Measurements from ENCODE around the gene HLA-E. TPM values are rescaled to one million over a fixed set of nuclear protein-coding genes. Genes with fewer than 3 reads are reported as not detected.
"Not testable (repeated sequence)": the region's sequence is repeated elsewhere in the genome, so short reads cannot be mapped to it uniquely, and the experiment has no call there.

Gene HLA-E
- total and polyA plus RNA-seq, 8 donors = 184 to 636 (median 198) TPM

DNA sequence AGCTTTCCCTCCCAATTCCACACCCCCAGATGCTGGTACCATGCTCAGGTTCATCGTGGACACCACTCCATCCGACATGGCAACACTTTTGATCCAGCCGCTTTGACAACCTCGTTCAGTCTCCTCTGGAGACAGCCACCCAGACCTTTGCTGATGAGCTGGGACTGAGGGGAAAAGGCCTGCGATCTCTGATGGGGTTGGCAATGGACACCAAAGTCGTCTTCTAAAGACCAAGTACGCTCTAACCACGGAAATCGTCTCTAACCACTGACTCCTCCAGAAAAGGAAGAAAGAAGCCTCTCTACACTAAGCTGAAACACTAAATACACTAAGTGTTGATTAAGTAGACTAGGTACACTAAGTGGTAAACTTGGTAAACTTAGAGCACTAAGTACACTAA, 26.1 kb upstream of the HLA-E start:
- Histone ChIP-seq H3K36me3 (no peaks in the 10 kb centered on the region), H3K9me3 (no peaks in the 10 kb centered on the region), H3K4me1 (peaks cover 20 to 29% of the 10 kb centered on the region in 2 donors), H3K27me3 (peaks cover 89 to 100% of the 10 kb centered on the region in 2 donors), H3K4me3 (no peak overlapping the region), H3K27ac (no peak overlapping the region)
- TF ChIP-seq, protein P1, sequence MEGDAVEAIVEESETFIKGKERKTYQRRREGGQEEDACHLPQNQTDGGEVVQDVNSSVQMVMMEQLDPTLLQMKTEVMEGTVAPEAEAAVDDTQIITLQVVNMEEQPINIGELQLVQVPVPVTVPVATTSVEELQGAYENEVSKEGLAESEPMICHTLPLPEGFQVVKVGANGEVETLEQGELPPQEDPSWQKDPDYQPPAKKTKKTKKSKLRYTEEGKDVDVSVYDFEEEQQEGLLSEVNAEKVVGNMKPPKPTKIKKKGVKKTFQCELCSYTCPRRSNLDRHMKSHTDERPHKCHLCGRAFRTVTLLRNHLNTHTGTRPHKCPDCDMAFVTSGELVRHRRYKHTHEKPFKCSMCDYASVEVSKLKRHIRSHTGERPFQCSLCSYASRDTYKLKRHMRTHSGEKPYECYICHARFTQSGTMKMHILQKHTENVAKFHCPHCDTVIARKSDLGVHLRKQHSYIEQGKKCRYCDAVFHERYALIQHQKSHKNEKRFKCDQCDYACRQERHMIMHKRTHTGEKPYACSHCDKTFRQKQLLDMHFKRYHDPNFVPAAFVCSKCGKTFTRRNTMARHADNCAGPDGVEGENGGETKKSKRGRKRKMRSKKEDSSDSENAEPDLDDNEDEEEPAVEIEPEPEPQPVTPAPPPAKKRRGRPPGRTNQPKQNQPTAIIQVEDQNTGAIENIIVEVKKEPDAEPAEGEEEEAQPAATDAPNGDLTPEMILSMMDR (IDR thresholded peaks at IDR 0.05) = no peak
- intact Hi-C loops (cut with DNase I) = no loop called here
- no peak for ATAC-seq
- no peak for DNase-seq

DNA sequence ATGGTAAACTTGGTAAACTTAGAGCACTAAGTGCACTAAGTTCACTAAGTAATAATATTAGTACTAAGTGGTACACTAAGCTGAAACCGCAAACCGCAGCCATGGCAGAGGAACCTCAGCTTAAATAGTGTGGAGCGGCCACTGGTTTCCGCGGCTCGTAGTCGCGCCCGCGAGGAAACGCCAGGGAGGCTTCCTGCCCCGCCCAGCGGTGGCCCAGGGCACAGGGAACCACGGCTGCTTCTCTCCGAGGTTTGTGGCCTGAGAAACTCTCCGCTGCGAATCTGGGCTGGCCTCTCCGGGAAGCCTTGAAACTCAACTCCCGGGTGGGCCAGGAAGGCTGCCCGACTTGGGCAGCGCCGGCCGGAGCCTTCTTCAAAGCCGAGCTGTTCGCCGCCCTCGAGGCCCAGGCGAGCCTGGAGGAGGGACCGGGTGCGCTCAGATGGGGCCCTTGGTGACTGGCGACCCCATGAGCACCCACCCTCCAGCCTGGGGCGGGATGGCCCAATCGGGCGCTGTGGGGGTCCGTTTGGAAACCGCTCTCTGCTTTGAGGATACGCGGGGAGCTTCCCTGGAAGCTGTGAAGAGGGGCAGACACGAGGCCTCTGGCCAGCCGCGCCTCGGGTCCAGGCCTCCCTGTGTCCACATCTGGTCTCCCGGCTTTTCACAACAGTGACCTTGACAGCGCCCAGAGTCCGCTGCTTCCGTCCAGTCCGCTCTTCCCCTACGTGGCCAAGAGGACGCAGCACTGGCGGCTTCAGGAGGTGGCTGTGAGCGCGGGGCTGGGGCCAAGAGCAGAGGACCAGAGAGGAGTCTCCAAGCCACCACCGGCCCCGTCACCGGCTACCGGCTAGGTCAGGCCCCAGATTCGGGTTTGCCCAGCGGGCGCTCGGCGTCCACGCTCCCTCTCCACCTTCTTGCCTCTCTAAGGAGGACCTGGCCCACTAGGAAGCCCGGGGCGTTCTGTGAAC, 25.4 kb upstream of the HLA-E start:
- H3K9me3 ChIP-seq = no peaks in the 10 kb centered on the region
- peaks cover 86 to 100% of the 10 kb centered on the region in 2 donors for H3K27me3 ChIP-seq
- H3K4me3 ChIP-seq = no peak overlapping the region
- no peaks in the 10 kb centered on the region for H3K36me3 ChIP-seq
- DNase-seq = peak in 3 of 4 donors; percentile 18 to 93 (median 77)
- H3K27ac ChIP-seq = no peak overlapping the region
- TF ChIP-seq, protein P1 (IDR thresholded peaks at IDR 0.05) = no peak
- peak; percentile 67 for ATAC-seq
- H3K4me1 ChIP-seq = peaks cover 20 to 29% of the 10 kb centered on the region in 2 donors
- intact Hi-C loops (cut with DNase I) = no loop called here

DNA sequence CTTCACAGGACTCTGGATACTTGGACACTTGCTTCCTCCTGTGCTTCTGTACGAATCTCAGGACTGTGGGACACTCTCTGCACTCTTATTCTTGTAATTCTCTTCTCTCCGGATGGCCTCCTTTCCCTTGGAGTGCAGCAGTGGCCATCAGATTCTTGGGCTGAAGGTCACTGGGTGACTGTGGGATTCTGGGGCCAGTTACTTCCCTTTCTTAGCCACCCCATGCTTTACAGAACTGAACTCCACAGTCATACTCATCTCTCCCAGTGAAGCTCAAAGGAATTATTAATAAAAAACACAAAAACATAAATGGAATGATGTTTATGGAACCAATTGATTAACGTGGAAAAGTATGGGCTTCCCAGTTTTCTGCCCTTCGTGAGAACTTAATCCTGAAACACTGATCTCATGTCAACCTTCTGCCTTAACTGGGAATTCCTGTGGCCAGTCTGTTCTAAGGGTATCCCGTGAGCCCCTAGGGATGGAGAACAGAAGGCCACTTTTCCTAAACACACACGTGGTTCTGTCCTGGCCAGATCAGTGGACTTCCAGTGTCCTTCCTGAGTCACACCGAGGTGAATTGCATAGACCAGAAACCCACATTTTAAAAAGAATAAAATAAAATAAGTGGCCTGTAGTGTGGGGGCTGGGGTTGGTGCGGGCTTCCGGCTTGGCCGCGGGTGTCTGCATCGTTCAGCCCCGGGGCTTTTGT, 23.6 kb upstream of the HLA-E start:
- intact Hi-C loops (cut with DNase I) = no loop called here
- peak; percentile 8 for ATAC-seq
- peak overlapping the region in 1 of 2 donors; percentile 43 for H3K4me3 ChIP-seq

GRCh38 chr6:30470968-30471367, 18.3 kb upstream of the HLA-E start:
- no peak overlapping the region for H3K27ac ChIP-seq
- no peak overlapping the region for H3K4me3 ChIP-seq
- peaks cover 48 to 95% of the 10 kb centered on the region in 2 donors for H3K27me3 ChIP-seq
- peaks cover 8% of the 10 kb centered on the region in 2 donors for H3K4me1 ChIP-seq
- TF ChIP-seq, protein P1 (IDR thresholded peaks at IDR 0.05) = no peak
- no peaks in the 10 kb centered on the region for H3K9me3 ChIP-seq
- DNase-seq (no peak), ATAC-seq (no peak)
- H3K36me3 ChIP-seq = no peaks in the 10 kb centered on the region
- intact Hi-C loops (cut with DNase I) = no loop called here

More for the DNA sequence above, 23.6 kb upstream of the HLA-E start:
- Histone ChIP-seq H3K27ac (no peak overlapping the region), H3K36me3 (no peaks in the 10 kb centered on the region), H3K9me3 (no peaks in the 10 kb centered on the region), H3K27me3 (peaks cover 91 to 100% of the 10 kb centered on the region in 2 donors), H3K4me1 (peaks cover 20 to 29% of the 10 kb centered on the region in 2 donors)
- no peak for DNase-seq
- TF ChIP-seq, protein P1 (IDR thresholded peaks at IDR 0.05) = no peak

- H3K27me3 ChIP-seq = peaks cover 42 to 95% of the 10 kb centered on the region in 2 donors
- intact Hi-C loops (cut with DNase I); DNase-seq; ATAC-seq; H3K9me3 ChIP-seq; H3K36me3 ChIP-seq; H3K4me1 ChIP-seq; H3K27ac ChIP-seq; H3K4me3 ChIP-seq: not testable (repeated sequence)
Measured at GRCh38 chr6:30475116-30475515, 14.2 kb upstream of the HLA-E start.

Measured in left lung (tissue), 10 donors.